ENCODE results near the gene SNX20. TPM values are rescaled to one million over a fixed set of nuclear protein-coding genes. Genes with fewer than 3 reads are reported as not detected.

SNX20 gene
- total and polyA plus RNA-seq, 7 experiments from 2014 or later, result 32.4 to 96.1 (median 70.8) TPM

GRCh38 chr16:50719401-50720337 lies 38.6 kb upstream of the SNX20 start:
- ChIA-PET CTCF (interaction anchor here (0.7 to 4.0 kb wide), 14 partner anchors 11 to 563 kb away, joined by 3 to 33 read pairs (median 4); partner anchors contain the start of gene CYLD), POLR2A (interaction anchor here (0.7 to 4.0 kb wide), 10 partner anchors 11 to 87 kb away, joined by 3 to 25 read pairs (median 4); partner anchors contain the start of genes CYLD and SNX20)
- intact Hi-C loops (cut with micrococcal nuclease), result loop anchor here in 1 of 2 donors (1.0 kb wide), 3 partner anchors 22 to 87 kb away; no protein-coding TSS in a partner anchor
- peaks cover 0 to 12% (median 0%) of the 10 kb centered on the region in 3 experiments for H3K9me3 ChIP-seq (ENCODE audit: control insufficient read depth in 2 of 3, low read length in 3 of 3)
- H3K27ac ChIP-seq (ENCODE audit: low read depth, low read length), result no peak overlapping the region
- H3K27me3 ChIP-seq (ENCODE audit: control insufficient read depth in 2 of 2, insufficient read depth in 2 of 2, low read length in 2 of 2), result no peaks in the 10 kb centered on the region
- Mint-ChIP-seq H3K9me3 (peaks cover 5 to 16% (median 9%) of the 10 kb centered on the region in 11 donors), H3K4me3 (peak overlapping the region in 4 of 10 donors; percentile 18 to 71 (median 41)), H3K27ac (peak overlapping the region in 6 of 9 donors; percentile 41 to 71 (median 54)), H3K27me3 (no peaks in the 10 kb centered on the region), H3K4me1 (peaks cover 34 to 54% (median 42%) of the 10 kb centered on the region in 7 donors), H3K36me3 (peaks cover 4 to 35% (median 9%) of the 10 kb centered on the region in 5 donors)
- no peaks in the 10 kb centered on the region for H3K36me3 ChIP-seq (ENCODE audit: control insufficient read depth in 2 of 3, insufficient read depth in 3 of 3, low read length in 3 of 3)
- H3K4me1 ChIP-seq (ENCODE audit: control insufficient read depth in 2 of 2, insufficient read depth in 2 of 2, low read length in 2 of 2), result peaks cover 16 to 22% of the 10 kb centered on the region in 2 donors
- ATAC-seq (peak; percentile 38), DNase-seq (peak in 3 of 9 donors; percentile 31 to 40 (median 35))
- H3K4me3 ChIP-seq (ENCODE audit: low read length), result no peak overlapping the region

DNA sequence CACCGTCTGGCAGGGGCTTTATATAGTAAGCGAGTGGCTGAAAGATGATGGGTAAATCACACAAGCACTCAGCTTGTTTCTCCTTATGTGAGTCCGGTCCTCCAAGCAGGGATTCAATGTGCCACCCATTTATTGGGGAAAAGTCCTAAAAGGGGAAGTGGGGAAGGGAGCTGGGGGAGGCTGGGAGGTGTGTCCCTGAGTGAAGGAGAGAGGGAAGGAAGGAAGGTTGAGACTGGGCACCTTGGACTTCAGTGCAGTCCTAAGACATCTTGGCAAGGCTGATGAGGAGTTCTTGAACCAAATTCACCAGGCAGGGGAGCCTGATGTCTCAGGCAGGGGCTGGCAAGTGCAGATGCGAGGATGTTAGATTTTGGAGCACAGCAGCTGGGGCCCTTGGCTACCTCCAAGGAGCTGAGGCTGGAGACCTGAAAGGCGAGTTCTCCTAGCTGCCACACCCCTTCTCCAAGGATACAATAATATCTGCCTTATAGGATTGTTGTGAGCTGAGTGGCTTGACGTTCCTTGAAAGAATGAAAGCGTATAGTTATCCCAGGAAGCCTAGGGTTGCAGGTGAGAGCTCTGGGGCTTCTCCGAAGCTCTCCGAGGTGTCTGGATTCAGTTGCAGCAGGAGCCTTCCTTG lies 37.8 kb upstream of the SNX20 start:
- intact Hi-C loops (cut with micrococcal nuclease), result no loop called here
- no peaks in the 10 kb centered on the region for H3K36me3 ChIP-seq (ENCODE audit: control insufficient read depth in 2 of 3, insufficient read depth in 3 of 3, low read length in 3 of 3)
- H3K36me3 Mint-ChIP-seq, result peaks cover 0 to 30% (median 2%) of the 10 kb centered on the region in 5 donors
- ChIA-PET CTCF (interaction anchor here (1.0 to 3.4 kb wide), 3 partner anchors 10 to 87 kb away, joined by 3 to 24 read pairs (median 7); partner anchors contain the start of gene CYLD), POLR2A (interaction anchor here (1.1 to 3.2 kb wide), 3 partner anchors 14 to 27 kb away, joined by 3 to 20 read pairs (median 4); no protein-coding TSS in a partner anchor)
- H3K4me1 Mint-ChIP-seq, result peaks cover 37 to 54% (median 42%) of the 10 kb centered on the region in 7 donors
- no peaks in the 10 kb centered on the region for H3K27me3 ChIP-seq (ENCODE audit: control insufficient read depth in 2 of 2, insufficient read depth in 2 of 2, low read length in 2 of 2)
- DNase-seq, result no peak
- peak overlapping the region in 7 of 9 donors; percentile 27 to 74 (median 47) for H3K27ac Mint-ChIP-seq
- H3K4me3 Mint-ChIP-seq, result no peak overlapping the region
- H3K27ac ChIP-seq (ENCODE audit: low read depth, low read length), result no peak overlapping the region
- H3K4me3 ChIP-seq (ENCODE audit: low read length), result no peak overlapping the region
- peaks cover 16 to 22% of the 10 kb centered on the region in 2 donors for H3K4me1 ChIP-seq (ENCODE audit: control insufficient read depth in 2 of 2, insufficient read depth in 2 of 2, low read length in 2 of 2)
- no peaks in the 10 kb centered on the region for H3K27me3 Mint-ChIP-seq
- peaks cover 0 to 4% (median 0%) of the 10 kb centered on the region in 3 experiments for H3K9me3 ChIP-seq (ENCODE audit: control insufficient read depth in 2 of 3, low read length in 3 of 3)
- ATAC-seq, result no peak
- peaks cover under 1 to 8% (median 2%) of the 10 kb centered on the region in 11 donors for H3K9me3 Mint-ChIP-seq

DNA sequence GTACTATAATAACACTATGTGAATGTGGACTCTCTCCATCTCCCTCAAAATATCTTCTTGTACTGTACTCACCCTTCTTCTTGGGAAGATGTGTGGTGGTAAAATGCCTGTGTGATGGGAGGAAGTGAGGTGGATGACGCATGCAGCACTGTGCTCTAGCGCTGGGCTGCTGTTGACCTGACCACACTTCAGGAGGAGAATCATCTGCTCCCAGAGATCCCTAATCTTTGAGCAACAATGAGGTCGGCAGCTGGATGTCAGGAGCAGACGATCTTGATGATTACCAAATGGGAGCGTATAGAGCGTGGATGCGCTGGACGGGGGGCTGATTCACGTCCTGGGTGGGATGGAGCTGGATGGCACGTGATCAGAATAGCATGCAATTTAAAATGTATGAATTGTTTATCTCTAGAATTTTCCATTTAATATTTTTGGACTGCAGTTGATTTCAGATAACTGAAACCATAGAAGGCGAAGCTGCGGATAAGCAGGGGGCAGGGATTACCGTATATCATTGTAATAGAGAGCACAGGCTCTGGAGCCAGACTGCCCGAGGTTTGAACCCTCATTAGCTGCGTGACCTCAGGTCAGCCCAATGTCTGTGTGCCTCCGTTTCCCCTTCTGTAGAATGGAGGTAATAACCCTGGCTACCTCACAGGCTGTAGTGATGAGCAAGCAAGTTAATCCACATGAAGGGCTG lies 37.1 kb upstream of the SNX20 start:
- intact Hi-C loops (cut with micrococcal nuclease), result no loop called here
- DNase-seq, result no peak
- H3K27me3 Mint-ChIP-seq, result no peaks in the 10 kb centered on the region
- H3K4me1 ChIP-seq (ENCODE audit: control insufficient read depth in 2 of 2, insufficient read depth in 2 of 2, low read length in 2 of 2), result peaks cover 16 to 22% of the 10 kb centered on the region in 2 donors
- H3K4me3 ChIP-seq (ENCODE audit: low read length), result no peak overlapping the region
- ATAC-seq, result no peak
- CTCF ChIA-PET, result interaction anchor here (1.0 to 3.4 kb wide), 2 partner anchors 10 to 88 kb away, joined by 3 to 24 read pairs; no protein-coding TSS in a partner anchor
- H3K9me3 ChIP-seq (ENCODE audit: control insufficient read depth in 2 of 3, low read length in 3 of 3), result no peaks in the 10 kb centered on the region
- H3K36me3 Mint-ChIP-seq, result peaks cover 0 to 26% (median 0%) of the 10 kb centered on the region in 5 donors
- H3K4me3 Mint-ChIP-seq, result no peak overlapping the region
- peak overlapping the region in 6 of 9 donors; percentile 14 to 57 (median 42) for H3K27ac Mint-ChIP-seq
- H3K27me3 ChIP-seq (ENCODE audit: control insufficient read depth in 2 of 2, insufficient read depth in 2 of 2, low read length in 2 of 2), result no peaks in the 10 kb centered on the region
- H3K27ac ChIP-seq (ENCODE audit: low read depth, low read length), result no peak overlapping the region
- no peaks in the 10 kb centered on the region for H3K36me3 ChIP-seq (ENCODE audit: control insufficient read depth in 2 of 3, insufficient read depth in 3 of 3, low read length in 3 of 3)
- POLR2A ChIA-PET, result interaction anchor here (1.1 to 3.2 kb wide), 3 partner anchors 14 to 28 kb away, joined by 3 to 20 read pairs (median 4); no protein-coding TSS in a partner anchor
- peaks cover 0 to 4% (median 0%) of the 10 kb centered on the region in 11 donors for H3K9me3 Mint-ChIP-seq
- peaks cover 38 to 49% (median 40%) of the 10 kb centered on the region in 7 donors for H3K4me1 Mint-ChIP-seq

GRCh38 chr16:50717494-50717893 lies 36.4 kb upstream of the SNX20 start:
- ChIA-PET CTCF (interaction anchor here (0.7 to 2.0 kb wide), 3 partner anchors 9 to 50 kb away, joined by 3 to 9 read pairs (median 9); no protein-coding TSS in a partner anchor), POLR2A (no interaction called here)
- no peaks in the 10 kb centered on the region for H3K27me3 Mint-ChIP-seq
- H3K9me3 Mint-ChIP-seq, result peaks cover 0 to 2% (median 0%) of the 10 kb centered on the region in 11 donors
- H3K4me3 Mint-ChIP-seq, result no peak overlapping the region
- Histone ChIP-seq H3K36me3 (ENCODE audit: control insufficient read depth in 2 of 3, insufficient read depth in 3 of 3, low read length in 3 of 3) (no peaks in the 10 kb centered on the region), H3K4me3 (ENCODE audit: low read length) (no peak overlapping the region), H3K4me1 (ENCODE audit: control insufficient read depth in 2 of 2, insufficient read depth in 2 of 2, low read length in 2 of 2) (peaks cover 15 to 17% of the 10 kb centered on the region in 2 donors), H3K27ac (ENCODE audit: low read depth, low read length) (no peak overlapping the region), H3K9me3 (ENCODE audit: control insufficient read depth in 2 of 3, low read length in 3 of 3) (no peaks in the 10 kb centered on the region), H3K27me3 (ENCODE audit: control insufficient read depth in 2 of 2, insufficient read depth in 2 of 2, low read length in 2 of 2) (no peaks in the 10 kb centered on the region)
- intact Hi-C loops (cut with micrococcal nuclease), result no loop called here
- H3K27ac Mint-ChIP-seq, result peak overlapping the region in 5 of 9 donors; percentile 23 to 66 (median 37)
- peaks cover 0 to 19% (median 0%) of the 10 kb centered on the region in 5 donors for H3K36me3 Mint-ChIP-seq
- peaks cover 35 to 45% (median 36%) of the 10 kb centered on the region in 7 donors for H3K4me1 Mint-ChIP-seq
- DNase-seq (no peak), ATAC-seq (no peak)

- Mint-ChIP-seq H3K27ac (peak overlapping the region in 4 of 9 donors; percentile 23 to 66 (median 41)), H3K36me3 (peaks cover 0 to 19% (median 0%) of the 10 kb centered on the region in 5 donors), H3K4me3 (no peak overlapping the region), H3K27me3 (no peaks in the 10 kb centered on the region), H3K4me1 (peaks cover 31 to 45% (median 35%) of the 10 kb centered on the region in 7 donors), H3K9me3 (peaks cover 0 to 2% (median 0%) of the 10 kb centered on the region in 11 donors)
- ChIA-PET POLR2A (interaction anchor here (1.7 kb wide), 1 partner anchor 36 kb away, joined by 6 read pairs; the partner anchor contains the start of gene SNX20), CTCF (interaction anchor here (0.7 to 2.0 kb wide), 4 partner anchors 9 to 50 kb away, joined by 3 to 9 read pairs (median 6); no protein-coding TSS in a partner anchor)
- ATAC-seq, result no peak
- no peak for DNase-seq
- peaks cover 11 to 13% of the 10 kb centered on the region in 2 donors for H3K4me1 ChIP-seq (ENCODE audit: control insufficient read depth in 2 of 2, insufficient read depth in 2 of 2, low read length in 2 of 2)
- intact Hi-C loops (cut with micrococcal nuclease), result no loop called here
- H3K27me3 ChIP-seq (ENCODE audit: control insufficient read depth in 2 of 2, insufficient read depth in 2 of 2, low read length in 2 of 2), result no peaks in the 10 kb centered on the region
- H3K9me3 ChIP-seq (ENCODE audit: control insufficient read depth in 2 of 3, low read length in 3 of 3), result no peaks in the 10 kb centered on the region
- no peak overlapping the region for H3K4me3 ChIP-seq (ENCODE audit: low read length)
- H3K27ac ChIP-seq (ENCODE audit: low read depth, low read length), result no peak overlapping the region
- no peaks in the 10 kb centered on the region for H3K36me3 ChIP-seq (ENCODE audit: control insufficient read depth in 2 of 3, insufficient read depth in 3 of 3, low read length in 3 of 3)
Measured at GRCh38 chr16:50717091-50717490, 36.0 kb upstream of the SNX20 start.
